NCI-H2227 (cell line): ENCODE measurements around the gene HOXD12.

ENCODE experiments used
- DNase-seq: peaks from one replicate; lab custom pipeline; 2025; ENCODE audit not compliant: unreplicated experiment; lab: John Stamatoyannopoulos, UW

The HOXD12 gene

DNA sequence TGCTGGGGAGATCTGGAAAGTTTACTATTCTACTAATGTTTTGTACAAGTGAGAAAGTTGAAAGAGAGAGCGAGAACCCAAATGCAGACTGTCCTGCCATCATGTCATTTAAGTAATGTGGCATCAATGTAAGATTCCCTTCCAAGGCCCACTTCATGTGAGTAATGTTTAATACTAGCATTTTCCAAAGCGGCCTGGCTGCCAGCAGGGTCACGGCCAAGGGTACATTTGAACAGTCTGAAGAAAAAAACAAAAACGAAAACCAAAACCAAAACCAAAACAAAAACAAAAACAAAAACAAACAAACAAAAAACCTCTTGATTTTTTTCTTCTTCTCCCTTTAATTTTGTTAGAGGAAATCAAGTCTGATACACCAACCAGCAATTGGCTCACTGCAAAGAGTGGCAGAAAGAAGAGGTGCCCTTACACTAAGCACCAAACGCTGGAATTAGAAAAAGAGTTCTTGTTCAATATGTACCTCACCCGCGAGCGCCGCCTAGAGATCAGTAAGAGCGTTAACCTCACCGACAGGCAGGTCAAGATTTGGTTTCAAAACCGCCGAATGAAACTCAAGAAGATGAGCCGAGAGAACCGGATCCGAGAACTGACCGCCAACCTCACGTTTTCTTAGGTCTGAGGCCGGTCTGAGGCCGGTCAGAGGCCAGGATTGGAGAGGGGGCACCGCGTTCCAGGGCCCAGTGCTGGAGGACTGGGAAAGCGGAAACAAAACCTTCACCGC, 19.2 kb downstream of the HOXD12 start:
- DNase-seq = peak; percentile 39

GRCh38 chr2:176120364-176121189, 21.0 kb downstream of the HOXD12 start:
- no peak for DNase-seq

DNA sequence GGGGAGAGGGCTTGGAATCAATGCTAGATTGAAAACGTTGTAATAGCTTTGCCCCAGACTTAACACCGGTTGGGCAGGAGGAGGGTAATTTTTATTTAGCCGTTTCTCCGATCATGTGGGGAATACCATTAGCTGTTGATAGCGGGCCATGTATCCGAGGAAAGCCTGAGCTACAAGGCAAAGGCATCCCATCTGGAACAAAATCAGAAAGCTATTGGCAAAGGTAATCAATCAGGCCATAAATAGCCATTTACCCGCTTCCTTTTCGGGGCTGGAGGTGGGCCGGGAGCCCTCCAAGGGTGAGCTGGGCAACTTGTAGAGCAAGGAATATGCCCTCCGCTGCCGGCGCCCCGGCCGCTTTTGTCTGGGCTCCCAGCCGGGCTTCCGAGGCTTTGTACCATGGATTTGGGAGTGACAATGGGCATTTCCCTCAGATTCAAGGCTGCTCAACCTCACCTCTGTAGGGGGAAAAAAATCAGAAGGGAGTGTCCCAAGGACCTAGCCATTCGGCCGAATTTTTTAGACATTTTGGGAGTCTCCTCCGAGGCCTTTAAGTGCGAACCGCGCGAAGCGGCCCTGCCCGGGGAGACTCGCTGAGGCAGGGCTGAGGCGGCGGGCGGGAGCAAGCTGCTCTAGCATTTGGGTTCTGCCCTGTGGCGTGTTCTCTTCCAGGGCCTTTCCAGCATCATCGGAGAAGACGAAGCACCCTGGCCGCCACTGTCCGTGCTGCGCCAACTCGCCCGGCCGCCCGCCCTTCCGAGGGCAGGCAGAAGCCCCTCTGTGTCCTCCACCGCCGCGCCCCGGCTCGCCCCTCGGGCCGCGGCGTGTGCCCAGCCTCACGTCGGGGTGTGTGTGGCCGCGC, 21.8 kb downstream of the HOXD12 start:
- DNase-seq = peak; percentile 30

DNA sequence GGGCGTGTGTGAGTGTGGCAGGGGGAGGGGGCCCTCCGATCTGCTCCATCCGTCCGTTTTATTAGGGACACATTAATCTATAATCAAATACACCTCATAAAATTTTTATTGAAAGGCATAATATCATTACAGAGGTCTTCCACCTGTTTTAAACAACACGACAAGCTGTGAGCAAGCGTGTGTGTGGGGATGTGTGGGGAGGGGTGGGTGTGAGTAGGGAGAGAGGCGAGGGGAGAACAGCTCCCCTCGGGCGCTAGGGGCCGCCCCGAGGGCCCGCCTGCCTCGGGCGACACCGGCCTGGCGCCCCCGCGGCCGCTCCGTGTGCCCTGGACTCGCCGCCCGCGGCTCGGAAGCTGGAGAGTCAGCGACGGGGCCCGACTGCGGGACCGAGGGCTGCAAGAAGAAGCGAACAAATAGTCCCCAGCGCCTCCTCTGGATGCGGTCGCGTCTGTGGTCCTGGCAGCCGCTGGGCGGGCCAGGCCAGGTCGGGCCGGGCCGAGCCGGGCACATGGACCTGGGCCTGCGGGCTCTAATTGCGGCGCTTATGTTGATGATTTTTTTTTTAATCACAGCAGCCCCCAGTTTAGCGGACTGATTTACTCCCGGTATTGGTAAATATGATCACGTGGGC, 22.6 kb downstream of the HOXD12 start:
- peak; percentile 83 for DNase-seq

- DNase-seq = peak; percentile 56
These were observed 23.3 kb downstream of the HOXD12 start, which contains the start of gene HOXD9 for GRCh38 chr2:176122683-176123410. Gene HOXD9, plus strand, starts transcription at chr2:176122719. Its CDS starts 50 bp downstream, at chr2:176122769.

GRCh38 chr2:176123411-176124109, 24.0 kb downstream of the HOXD12 start:
- DNase-seq = no peak

- DNase-seq = no peak
These were observed 24.7 kb downstream of the HOXD12 start for GRCh38 chr2:176124110-176124946.

GRCh38 chr2:176124947-176125771, 25.6 kb downstream of the HOXD12 start:
- DNase-seq = no peak

DNA sequence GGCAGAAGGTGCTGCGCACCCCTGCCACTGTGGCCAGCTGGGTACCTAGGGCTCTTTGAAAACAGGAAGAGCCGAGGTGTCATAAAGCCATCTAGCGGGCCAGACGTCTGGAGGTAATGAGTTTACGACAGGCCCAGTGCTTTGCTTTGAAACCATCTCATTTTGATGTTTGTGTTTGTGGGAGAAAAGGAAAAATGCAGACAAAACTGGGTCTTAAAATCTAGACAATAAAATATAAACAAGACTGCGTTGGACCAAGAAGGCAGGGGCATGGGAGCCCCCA, 26.1 kb downstream of the HOXD12 start:
- no peak for DNase-seq

- DNase-seq = peak; percentile 83
These were observed 27.6 kb downstream of the HOXD12 start for GRCh38 chr2:176126929-176127773.

DNA sequence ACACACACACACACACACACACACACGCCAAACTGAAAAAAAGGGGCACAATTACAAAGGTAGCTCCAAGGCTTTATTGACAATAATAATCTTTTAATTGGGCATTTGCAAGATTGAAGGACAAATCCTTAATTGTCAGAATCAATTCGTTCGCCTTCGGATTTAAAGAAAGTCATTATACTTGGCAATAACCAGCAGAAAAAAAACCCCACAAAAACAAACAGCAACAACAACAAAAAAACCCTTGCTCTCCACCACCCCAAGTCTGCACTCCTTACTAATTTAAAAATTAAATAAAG, 28.1 kb downstream of the HOXD12 start:
- DNase-seq = no peak

DNA sequence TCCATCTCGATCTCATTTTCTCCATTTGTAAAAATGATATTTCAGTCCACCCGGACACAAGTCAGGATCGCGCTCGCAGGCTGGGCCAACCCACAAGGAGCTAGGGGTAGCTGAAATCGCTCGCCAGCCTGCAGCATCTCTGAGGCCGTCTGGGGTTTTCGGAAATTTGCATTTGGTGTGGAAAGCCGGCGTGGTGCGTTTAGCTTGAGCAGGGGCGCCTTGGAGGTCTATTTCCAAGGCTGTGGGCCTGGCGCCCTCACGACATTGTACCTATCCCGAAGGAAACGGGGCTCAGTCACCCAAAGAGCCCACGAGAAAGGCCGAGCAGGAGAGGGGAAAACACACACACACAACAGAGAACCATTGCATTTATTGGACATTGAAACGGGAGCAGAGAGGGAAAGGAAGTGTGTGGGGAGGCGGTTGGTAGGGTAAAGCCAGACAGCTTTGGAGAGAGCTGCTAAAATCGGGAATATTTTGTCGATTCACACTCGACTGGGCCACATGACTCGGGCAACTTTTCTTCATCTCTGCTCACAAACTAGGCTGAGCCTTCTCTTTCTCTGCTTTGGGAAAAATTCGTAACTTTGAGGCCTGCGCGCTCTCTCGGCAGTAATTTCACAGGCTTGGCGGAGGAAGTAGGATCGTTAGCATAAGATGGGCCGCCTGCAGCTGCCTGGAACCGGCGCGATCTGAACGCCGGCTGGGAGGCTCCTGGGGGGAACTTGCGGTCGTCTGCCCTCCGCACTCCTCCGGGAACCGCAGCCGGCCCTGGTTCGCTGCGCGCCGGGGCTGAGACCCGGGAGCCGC, 28.8 kb downstream of the HOXD12 start:
- DNase-seq = peak; percentile 43

DNA sequence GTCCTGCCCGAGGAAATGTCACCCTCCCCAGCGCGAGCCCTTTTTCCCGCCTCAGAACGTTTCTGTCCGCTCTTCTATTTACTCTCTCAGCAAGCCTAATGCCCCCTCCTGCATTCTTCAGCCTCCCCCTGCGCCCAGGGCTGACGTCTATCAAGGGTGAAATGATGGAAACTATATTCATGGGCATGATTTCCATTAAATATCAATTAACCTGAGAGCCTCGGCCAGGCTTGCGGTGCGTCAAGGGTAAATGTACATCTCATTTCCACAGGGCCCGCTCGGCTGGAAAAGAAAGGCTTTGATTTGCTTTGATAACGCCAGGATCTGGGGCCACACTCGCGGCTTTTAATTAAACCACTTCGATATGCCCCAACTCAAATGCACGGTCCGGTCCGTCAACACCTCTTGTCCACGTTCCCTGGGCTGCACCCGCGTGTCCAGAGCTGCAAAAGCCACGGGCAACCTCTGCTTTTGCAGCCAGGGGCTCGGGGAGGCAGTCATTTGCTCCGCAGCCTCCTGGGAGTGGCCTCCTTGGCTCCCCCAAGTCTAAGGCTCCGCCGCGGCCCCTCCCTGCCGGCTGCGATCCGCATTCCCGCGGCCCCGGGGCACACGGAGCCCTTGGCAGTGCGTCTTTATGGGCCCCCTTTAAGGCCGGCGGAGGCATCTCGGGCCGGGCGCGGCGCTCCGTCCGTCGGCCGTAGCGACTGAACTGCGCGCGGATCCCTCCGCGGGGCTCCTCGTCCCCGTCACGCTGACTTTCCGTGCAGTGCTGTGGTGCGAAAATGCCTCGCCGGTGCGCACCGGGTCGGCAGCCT, 29.6 kb downstream of the HOXD12 start, which contains the start of gene HOXD8:
TSS of gene HOXD8 (plus strand) at position 724 of the 815 bp plus-strand sequence. CDS start 662 bp downstream, outside the sequence.
- peak; percentile 87 for DNase-seq

- DNase-seq = no peak
These were observed 30.2 kb downstream of the HOXD12 start for GRCh38 chr2:176129813-176130146.

- peak; percentile 69 for DNase-seq
These were observed 30.8 kb downstream of the HOXD12 start for GRCh38 chr2:176130147-176130956.
